Activated naive CD4-positive, alpha-beta T cell treated with anti-CD3 and anti-CD28 coated beads for 36 hours (primary cell): Measurements from ENCODE around the gene MSN. TPM values are rescaled to one million over a fixed set of nuclear protein-coding genes. Genes with fewer than 3 reads are reported as not detected.

Source experiments
- CTCF ChIA-PET: fragments of 350-600 bp; sonication (Branson Sonifier 250); formaldehyde crosslinking; loops from one replicate; lab custom pipeline; 2021; ENCODE audit warnings: antibody characterized with exemption; lab: Charles Lee
- DNase-seq: peaks from one replicate; pipeline ENCODE4 v3.0.0-alpha.2; 2020
- H3K27ac Mint-ChIP-seq: one replicate; pipeline ENCODE4 v1.8.0; 2021; ENCODE audit warnings: mild to moderate bottlenecking, mixed read lengths
- H3K27me3 Mint-ChIP-seq: one replicate; pipeline ENCODE4 v1.8.0; 2021; ENCODE audit warnings: low read depth, mixed read lengths
- H3K36me3 Mint-ChIP-seq: one replicate; pipeline ENCODE4 v1.8.0; 2021; ENCODE audit warnings: low read depth, mixed read lengths
- H3K4me1 Mint-ChIP-seq: one replicate; pipeline ENCODE4 v1.8.0; 2021; ENCODE audit warnings: low read depth, mixed read lengths
- H3K4me3 Mint-ChIP-seq: one replicate; pipeline ENCODE4 v1.8.0; 2021; ENCODE audit warnings: mild to moderate bottlenecking, moderate library complexity, mixed read lengths
- H3K9me3 Mint-ChIP-seq: one replicate; pipeline ENCODE4 v1.8.0; 2021; ENCODE audit warnings: mixed read lengths
- intact Hi-C: fragments of 100-400 bp; cut with micrococcal nuclease; formaldehyde crosslinking; loops from one replicate; pipeline ENCODE4 v1.15.1; 2023
- total RNA-seq, 2 experiments: library from RNA; stranded (reverse); gene quantifications; one replicate each; pipeline ENCODE4 v1.2.3, GENCODE V29; 2021

Gene MSN
- total RNA-seq, 2 experiments from 2014 or later = 482 to 507 TPM

DNA sequence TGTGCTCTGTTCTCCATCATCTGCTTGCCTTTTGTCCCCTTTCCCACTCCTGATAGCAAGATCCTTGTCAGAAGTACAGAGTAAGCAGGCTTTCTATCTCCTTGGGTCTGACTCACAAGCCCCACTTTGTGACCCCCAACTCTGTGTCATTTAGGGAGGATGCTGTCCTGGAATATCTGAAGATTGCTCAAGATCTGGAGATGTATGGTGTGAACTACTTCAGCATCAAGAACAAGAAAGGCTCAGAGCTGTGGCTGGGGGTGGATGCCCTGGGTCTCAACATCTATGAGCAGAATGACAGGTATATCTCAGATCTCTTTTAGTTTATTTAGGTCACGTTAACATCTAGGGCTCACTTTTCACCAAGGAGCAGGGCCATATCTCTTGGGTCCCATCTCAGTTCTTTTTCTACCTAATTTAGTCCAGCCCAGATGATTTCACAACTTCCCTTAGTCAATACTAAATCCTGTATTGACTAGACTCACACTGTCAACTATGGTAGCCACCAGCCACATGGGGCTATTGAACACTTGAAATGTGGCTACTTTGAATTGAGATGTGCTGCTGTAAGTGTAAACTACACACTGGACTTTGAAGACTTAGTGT, 64.3 kb downstream of the MSN start:
- CTCF ChIA-PET = interaction anchor here (1.4 kb wide), 1 partner anchor 63 kb away, joined by 3 read pairs; no protein-coding TSS in a partner anchor
- DNase-seq = no peak
- intact Hi-C loops = loop anchor here (5.0 kb wide), 1 partner anchor 34 kb away; no protein-coding TSS in a partner anchor
- Mint-ChIP-seq H3K27me3 (no peaks in the 10 kb centered on the region), H3K27ac (peak overlapping the region; percentile 76), H3K9me3 (no peaks in the 10 kb centered on the region), H3K36me3 (peaks cover 67% of the 10 kb centered on the region), H3K4me3 (no peak overlapping the region), H3K4me1 (peaks cover 61% of the 10 kb centered on the region)

DNA sequence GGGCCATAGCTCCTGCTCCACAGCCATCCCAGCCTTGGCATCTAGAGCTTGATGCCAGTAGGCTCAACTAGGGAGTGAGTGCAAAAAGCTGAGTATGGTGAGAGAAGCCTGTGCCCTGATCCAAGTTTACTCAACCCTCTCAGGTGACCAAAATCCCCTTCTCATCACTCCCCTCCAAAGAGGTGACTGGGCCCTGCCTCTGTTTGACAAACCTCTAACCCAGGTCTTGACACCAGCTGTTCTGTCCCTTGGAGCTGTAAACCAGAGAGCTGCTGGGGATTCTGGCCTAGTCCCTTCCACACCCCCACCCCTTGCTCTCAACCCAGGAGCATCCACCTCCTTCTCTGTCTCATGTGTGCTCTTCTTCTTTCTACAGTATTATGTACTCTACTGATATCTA, 73.5 kb downstream of the MSN start:
- peaks cover 46% of the 10 kb centered on the region for H3K4me1 Mint-ChIP-seq
- no peak overlapping the region for H3K4me3 Mint-ChIP-seq
- H3K27ac Mint-ChIP-seq = peak overlapping the region; percentile 35
- H3K36me3 Mint-ChIP-seq = peaks cover 48% of the 10 kb centered on the region
- H3K27me3 Mint-ChIP-seq = no peaks in the 10 kb centered on the region
- peak; percentile 12 for DNase-seq
- intact Hi-C loops = loop anchor here (2.0 kb wide), 1 partner anchor 34 kb away; no protein-coding TSS in a partner anchor
- no peaks in the 10 kb centered on the region for H3K9me3 Mint-ChIP-seq
- CTCF ChIA-PET = interaction anchor here (0.7 to 1.3 kb wide), 2 partner anchors 11 to 245 kb away, joined by 3 read pairs; no protein-coding TSS in a partner anchor

DNA sequence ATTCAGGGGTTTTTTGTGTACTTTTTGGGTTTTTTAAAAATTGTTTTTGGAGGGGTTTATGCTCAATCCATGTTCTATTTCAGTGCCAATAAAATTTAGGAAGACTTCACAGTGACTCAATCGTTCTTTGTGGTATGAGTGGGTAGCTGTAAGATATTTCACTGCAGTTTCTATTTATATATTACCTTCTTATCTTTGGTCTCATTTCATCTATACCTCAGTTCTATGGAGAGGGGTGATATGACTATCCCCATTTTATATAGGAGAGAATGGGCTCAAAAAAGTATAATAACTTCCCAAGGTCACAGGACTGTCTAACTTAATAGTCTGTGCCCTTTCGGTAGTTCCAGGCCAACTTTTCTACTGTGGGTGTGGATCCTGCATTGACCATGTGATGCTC, 74.4 kb downstream of the MSN start:
- no peak for DNase-seq
- peaks cover 53% of the 10 kb centered on the region for H3K4me1 Mint-ChIP-seq
- no peaks in the 10 kb centered on the region for H3K27me3 Mint-ChIP-seq
- H3K9me3 Mint-ChIP-seq = no peaks in the 10 kb centered on the region
- CTCF ChIA-PET = interaction anchor here (1.3 kb wide), 1 partner anchor 244 kb away, joined by 3 read pairs; no protein-coding TSS in a partner anchor
- H3K4me3 Mint-ChIP-seq = no peak overlapping the region
- intact Hi-C loops = loop anchor here (2.0 kb wide), 1 partner anchor 35 kb away; no protein-coding TSS in a partner anchor
- H3K27ac Mint-ChIP-seq = peak overlapping the region; percentile 41
- peaks cover 39% of the 10 kb centered on the region for H3K36me3 Mint-ChIP-seq

DNA sequence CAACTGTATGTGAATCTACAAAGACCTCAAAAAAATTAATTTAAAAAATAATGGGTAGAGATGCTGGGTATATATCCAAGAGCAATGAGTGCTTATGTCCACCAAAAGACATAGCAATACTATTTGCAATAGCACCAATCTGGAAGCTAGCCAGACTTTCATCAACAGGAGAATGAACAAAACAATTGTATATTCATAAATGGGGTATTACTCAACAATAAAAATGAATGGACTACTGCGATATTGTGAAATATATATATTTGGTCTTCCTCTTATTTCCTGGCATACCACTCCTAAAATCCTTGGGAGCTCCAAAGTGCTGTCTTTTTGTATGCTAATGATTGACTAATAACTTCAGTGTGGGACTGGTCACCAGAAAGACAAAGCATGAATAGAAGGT, 77.5 kb downstream of the MSN start:
- CTCF ChIA-PET = no interaction called here
- DNase-seq = no peak

DNA sequence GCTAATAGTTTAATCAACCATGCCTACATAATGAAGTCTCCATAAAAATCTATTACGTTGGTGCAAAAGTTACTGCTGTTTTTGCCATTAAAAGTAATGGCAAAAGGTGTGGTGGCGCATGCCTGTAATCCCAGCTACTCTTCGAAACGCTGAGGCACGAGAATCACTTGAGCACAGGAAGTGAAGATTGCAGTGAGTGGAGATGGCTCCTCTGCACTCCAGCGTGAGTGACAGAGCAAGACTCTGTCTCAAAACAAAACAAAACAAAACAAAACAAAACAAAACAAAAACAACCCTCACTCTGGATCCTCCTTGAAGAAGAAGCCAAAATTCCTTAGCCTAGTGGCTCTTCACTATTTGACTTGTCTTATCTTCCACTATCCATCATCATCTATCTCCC, 78.0 kb downstream of the MSN start:
- H3K9me3 Mint-ChIP-seq = no peaks in the 10 kb centered on the region
- DNase-seq = peak; percentile 26
- no peak overlapping the region for H3K27ac Mint-ChIP-seq
- H3K36me3 Mint-ChIP-seq = peaks cover 9% of the 10 kb centered on the region
- CTCF ChIA-PET = interaction anchor here (0.9 kb wide), 1 partner anchor 19 kb away, joined by 4 read pairs; no protein-coding TSS in a partner anchor
- no peaks in the 10 kb centered on the region for H3K27me3 Mint-ChIP-seq
- intact Hi-C loops = loop anchor here (5.0 kb wide), 2 partner anchors 662 to 982 kb away; no protein-coding TSS in a partner anchor
- peaks cover 49% of the 10 kb centered on the region for H3K4me1 Mint-ChIP-seq
- H3K4me3 Mint-ChIP-seq = no peak overlapping the region

More for the DNA sequence above, 77.5 kb downstream of the MSN start:
- Mint-ChIP-seq H3K36me3 (peaks cover 13% of the 10 kb centered on the region), H3K4me1 (peaks cover 54% of the 10 kb centered on the region), H3K27me3 (no peaks in the 10 kb centered on the region), H3K27ac (no peak overlapping the region), H3K4me3 (no peak overlapping the region), H3K9me3 (no peaks in the 10 kb centered on the region)
- intact Hi-C loops = loop anchor here (5.0 kb wide), 2 partner anchors 662 to 982 kb away; no protein-coding TSS in a partner anchor

DNA sequence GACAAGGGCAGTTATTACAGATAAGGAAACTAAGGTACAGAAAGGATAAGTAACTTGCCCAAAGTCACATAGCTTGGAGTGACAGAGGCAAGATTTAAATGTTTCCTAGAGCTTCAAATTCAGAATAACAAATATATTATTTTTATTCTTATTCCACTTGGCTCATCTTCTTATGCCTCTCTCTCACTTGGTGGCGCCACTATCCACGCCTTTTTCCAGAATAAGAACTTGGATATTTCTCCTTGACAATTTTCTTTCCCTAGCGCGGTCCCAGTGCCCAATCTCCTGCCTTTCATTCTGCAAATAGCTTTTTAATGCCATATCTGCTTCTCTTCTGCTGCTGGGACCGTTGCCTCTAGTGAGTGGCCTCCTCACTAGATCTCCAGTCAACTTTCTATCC, 78.5 kb downstream of the MSN start:
- Mint-ChIP-seq H3K36me3 (peaks cover 9% of the 10 kb centered on the region), H3K27me3 (no peaks in the 10 kb centered on the region), H3K27ac (no peak overlapping the region), H3K9me3 (no peaks in the 10 kb centered on the region), H3K4me1 (peaks cover 51% of the 10 kb centered on the region), H3K4me3 (no peak overlapping the region)
- CTCF ChIA-PET = interaction anchor here (0.9 kb wide), 1 partner anchor 20 kb away, joined by 4 read pairs; no protein-coding TSS in a partner anchor
- intact Hi-C loops = loop anchor here (1.0 to 5.0 kb wide), 4 partner anchors 240 to 981 kb away; no protein-coding TSS in a partner anchor
- DNase-seq = peak; percentile 28

DNA sequence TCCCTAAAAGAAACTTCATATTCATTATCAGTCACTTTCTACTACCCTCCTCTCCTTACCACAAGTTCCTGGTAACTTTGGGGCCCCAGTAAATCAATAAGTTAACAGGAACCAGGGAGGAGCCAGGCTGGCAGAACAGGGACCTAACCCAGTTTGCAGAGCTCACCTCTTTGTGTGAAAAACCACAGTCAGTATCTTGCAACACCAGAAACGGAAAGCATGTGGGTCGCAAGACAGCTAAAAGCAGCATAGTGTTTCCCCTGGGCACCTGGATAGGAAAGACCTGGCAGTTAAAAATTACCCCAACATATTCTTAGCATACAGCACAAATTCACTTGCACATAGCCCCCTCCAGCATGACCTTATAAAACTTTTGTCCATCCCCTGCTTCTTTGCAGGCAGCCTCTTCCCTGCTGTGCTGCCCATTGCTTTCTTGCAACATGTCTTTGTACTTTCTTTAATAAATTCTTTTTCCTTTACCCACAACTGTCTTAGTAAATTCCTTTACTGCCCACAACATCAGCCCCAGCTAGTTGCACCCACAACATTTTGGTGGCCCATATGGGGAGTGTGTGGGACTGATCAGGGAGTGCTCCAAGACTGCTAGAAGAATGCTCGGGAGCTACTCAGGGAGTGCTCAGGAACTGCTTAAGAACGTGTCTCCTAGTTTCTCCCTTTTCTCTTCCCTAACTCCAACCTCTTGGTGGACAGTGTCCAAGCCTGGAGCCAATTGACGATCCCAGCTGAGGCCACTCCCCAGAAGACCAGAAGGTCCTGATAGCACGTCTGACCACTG, 83.4 kb downstream of the MSN start:
- H3K9me3 Mint-ChIP-seq = peaks cover 2% of the 10 kb centered on the region
- H3K27ac Mint-ChIP-seq = peak overlapping the region; percentile 30
- H3K36me3 Mint-ChIP-seq = no peaks in the 10 kb centered on the region
- peak; percentile 60 for DNase-seq
- H3K27me3 Mint-ChIP-seq = no peaks in the 10 kb centered on the region
- H3K4me3 Mint-ChIP-seq = peak overlapping the region; percentile 4
- CTCF ChIA-PET = interaction anchor here (0.6 to 1.2 kb wide), 3 partner anchors 10 to 169 kb away, joined by 3 read pairs; no protein-coding TSS in a partner anchor
- intact Hi-C loops = loop anchor here (2.0 to 5.0 kb wide), 2 partner anchors 116 to 176 kb away; no protein-coding TSS in a partner anchor
- peaks cover 56% of the 10 kb centered on the region for H3K4me1 Mint-ChIP-seq

DNA sequence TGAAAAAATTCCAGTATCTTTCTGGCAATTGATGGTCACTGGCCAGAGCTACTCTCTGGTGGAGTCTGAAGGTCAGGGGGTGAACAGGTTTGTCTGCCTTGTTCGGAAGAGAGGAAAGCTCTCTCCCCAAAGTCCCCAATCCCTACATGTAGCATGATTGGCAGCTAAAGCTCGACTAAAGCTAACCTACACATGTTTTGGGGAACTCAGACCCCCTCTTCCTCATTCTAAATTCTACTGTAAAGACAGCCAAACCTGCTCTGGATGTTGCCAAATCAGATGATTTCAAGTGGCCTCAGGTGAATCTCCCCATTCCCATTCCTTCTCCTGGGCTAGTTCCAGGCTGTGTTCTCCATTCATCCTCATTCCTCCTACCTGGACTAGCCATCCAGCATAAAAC, 84.1 kb downstream of the MSN start:
- H3K36me3 Mint-ChIP-seq = no peaks in the 10 kb centered on the region
- H3K27me3 Mint-ChIP-seq = no peaks in the 10 kb centered on the region
- H3K4me3 Mint-ChIP-seq = no peak overlapping the region
- peaks cover 2% of the 10 kb centered on the region for H3K9me3 Mint-ChIP-seq
- peak overlapping the region; percentile 50 for H3K27ac Mint-ChIP-seq
- CTCF ChIA-PET = interaction anchor here (0.7 to 1.2 kb wide), 2 partner anchors 11 to 170 kb away, joined by 3 read pairs; no protein-coding TSS in a partner anchor
- peaks cover 57% of the 10 kb centered on the region for H3K4me1 Mint-ChIP-seq
- no peak for DNase-seq
- intact Hi-C loops = loop anchor here (2.0 to 5.0 kb wide), 2 partner anchors 115 to 176 kb away; no protein-coding TSS in a partner anchor

DNA sequence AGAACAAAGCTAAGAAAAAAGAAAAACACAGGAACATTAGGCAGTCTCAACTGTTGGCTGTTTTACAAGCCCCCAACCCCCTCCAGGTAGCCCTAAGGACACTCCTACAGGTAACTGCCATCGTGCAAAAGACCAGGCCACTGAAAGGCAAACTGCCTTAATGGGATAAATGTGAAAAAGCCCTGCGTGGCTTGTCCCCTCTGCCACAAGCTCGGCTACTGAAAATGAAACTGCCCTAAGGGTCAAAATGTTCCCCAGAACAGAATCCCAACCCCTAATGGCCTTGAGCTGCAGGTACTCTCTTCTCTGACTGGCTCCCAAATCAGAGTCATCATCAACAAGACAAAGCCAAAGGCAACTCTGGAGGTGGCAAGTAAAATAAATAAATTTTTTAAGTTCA, 84.8 kb downstream of the MSN start:
- no peak for DNase-seq
- Mint-ChIP-seq H3K9me3 (peaks cover 2% of the 10 kb centered on the region), H3K4me1 (peaks cover 57% of the 10 kb centered on the region), H3K4me3 (no peak overlapping the region), H3K27ac (no peak overlapping the region), H3K36me3 (no peaks in the 10 kb centered on the region), H3K27me3 (no peaks in the 10 kb centered on the region)
- intact Hi-C loops = loop anchor here (5.0 kb wide), 1 partner anchor 175 kb away; no protein-coding TSS in a partner anchor
- CTCF ChIA-PET = no interaction called here

DNA sequence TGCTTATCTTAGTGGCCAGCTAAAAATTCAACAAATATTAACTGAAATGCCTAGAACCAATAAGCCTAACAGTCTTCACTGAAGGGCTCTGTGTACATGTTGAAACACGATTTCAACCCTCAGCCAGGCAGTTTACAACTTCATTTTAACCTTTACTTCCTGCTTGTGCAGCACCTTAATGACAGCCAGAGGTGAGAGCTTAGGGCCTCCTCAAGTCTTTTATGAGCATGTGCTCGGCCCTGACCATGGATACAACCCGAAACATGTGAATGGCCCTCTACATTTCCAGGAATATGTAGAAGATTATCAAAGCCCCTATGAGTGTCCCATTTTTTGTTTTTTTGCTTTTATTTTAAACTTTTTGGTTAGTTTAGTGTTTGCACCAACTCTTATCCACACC, 88.3 kb downstream of the MSN start:
- Mint-ChIP-seq H3K4me1 (peaks cover 50% of the 10 kb centered on the region), H3K9me3 (peaks cover 2% of the 10 kb centered on the region), H3K27ac (no peak overlapping the region), H3K27me3 (no peaks in the 10 kb centered on the region), H3K4me3 (no peak overlapping the region), H3K36me3 (no peaks in the 10 kb centered on the region)
- peak; percentile 6 for DNase-seq
- CTCF ChIA-PET = no interaction called here
- intact Hi-C loops = loop anchor here (2.0 kb wide), 1 partner anchor 105 kb away; no protein-coding TSS in a partner anchor

DNA sequence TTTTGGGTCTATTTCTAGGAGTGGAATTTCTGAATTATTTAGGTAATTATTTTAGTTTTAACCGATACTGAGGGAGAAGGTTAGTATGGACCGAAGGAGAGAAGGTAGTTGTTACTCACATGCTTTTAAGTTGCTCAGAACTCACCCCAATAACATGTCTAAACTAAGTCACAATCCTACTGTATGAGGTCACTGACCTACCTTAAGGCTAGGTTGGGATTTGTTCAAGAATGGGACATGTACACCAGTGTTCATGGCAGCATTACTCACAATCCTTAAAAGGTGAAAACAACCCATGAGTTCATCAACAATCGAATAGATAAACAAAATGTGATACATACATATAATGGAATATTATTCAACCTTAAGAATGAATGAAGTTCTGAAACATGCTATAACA, 90.5 kb downstream of the MSN start:
- CTCF ChIA-PET = no interaction called here
- Mint-ChIP-seq H3K27me3 (no peaks in the 10 kb centered on the region), H3K36me3 (peaks cover 3% of the 10 kb centered on the region), H3K9me3 (peaks cover 15% of the 10 kb centered on the region), H3K4me3 (no peak overlapping the region), H3K27ac (no peak overlapping the region), H3K4me1 (peaks cover 40% of the 10 kb centered on the region)
- no peak for DNase-seq
- intact Hi-C loops = no loop called here

DNA sequence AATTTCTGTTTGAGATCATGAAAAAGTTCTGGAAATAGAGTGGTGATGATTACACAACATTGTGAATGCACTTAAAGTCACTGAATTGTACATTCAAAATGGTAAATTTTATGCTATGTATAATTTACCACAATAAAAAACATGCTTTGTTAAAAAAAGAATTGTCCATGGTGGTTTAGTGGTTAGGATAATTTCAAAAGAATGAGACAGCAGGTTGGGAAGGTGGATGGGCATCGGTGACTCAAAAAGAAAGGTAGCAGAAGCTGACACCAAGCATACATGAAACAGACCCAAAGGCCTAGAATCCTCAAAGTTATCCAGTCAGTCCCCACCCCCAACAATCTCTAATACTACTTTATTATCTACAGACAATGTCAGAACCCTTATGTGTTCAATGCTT, 91.1 kb downstream of the MSN start:
- H3K27me3 Mint-ChIP-seq = no peaks in the 10 kb centered on the region
- intact Hi-C loops = no loop called here

More for the DNA sequence above, 91.1 kb downstream of the MSN start:
- H3K36me3 Mint-ChIP-seq = peaks cover 3% of the 10 kb centered on the region
- H3K4me3 Mint-ChIP-seq = no peak overlapping the region
- H3K4me1 Mint-ChIP-seq = peaks cover 44% of the 10 kb centered on the region
- DNase-seq = no peak
- peaks cover 15% of the 10 kb centered on the region for H3K9me3 Mint-ChIP-seq
- CTCF ChIA-PET = no interaction called here
- no peak overlapping the region for H3K27ac Mint-ChIP-seq
